ENCODE results near the gene MED12. TPM values are rescaled to one million over a fixed set of nuclear protein-coding genes. Genes with fewer than 3 reads are reported as not detected.
A peak's percentile ranks its signal among the peaks of the same experiment; 100 is the strongest.
"Not testable (repeated sequence)": the region's sequence is repeated elsewhere in the genome, so short reads cannot be mapped to it uniquely, and the experiment has no call there.

MED12 gene
- total RNA-seq, 2 experiments from 2014 or later = 49.0 to 50.2 TPM

DNA sequence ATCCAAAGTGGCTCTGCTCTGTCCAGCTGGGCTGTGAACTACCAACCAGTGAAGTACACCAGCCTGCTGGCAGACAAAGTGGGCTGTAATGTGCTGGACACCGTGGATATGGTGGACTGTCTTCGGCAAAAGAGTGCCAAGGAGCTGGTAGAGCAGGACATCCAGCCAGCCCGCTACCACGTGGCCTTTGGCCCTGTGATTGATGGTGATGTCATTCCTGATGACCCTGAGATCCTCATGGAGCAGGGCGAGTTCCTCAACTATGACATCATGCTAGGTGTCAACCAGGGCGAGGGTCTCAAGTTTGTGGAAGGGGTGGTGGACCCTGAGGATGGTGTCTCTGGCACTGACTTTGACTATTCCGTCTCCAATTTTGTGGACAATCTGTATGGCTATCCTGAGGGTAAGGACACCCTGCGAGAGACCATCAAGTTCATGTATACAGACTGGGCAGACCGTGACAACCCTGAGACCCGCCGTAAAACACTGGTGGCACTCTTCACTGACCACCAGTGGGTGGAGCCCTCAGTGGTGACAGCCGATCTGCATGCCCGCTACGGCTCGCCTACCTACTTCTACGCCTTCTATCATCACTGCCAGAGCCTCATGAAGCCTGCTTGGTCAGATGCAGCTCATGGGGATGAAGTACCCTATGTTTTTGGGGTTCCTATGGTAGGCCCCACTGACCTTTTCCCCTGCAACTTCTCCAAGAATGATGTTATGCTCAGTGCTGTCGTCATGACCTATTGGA, 48.8 kb downstream of the MED12 start:
- H3K4me3 Mint-ChIP-seq = no peak overlapping the region
- H3K4me1 Mint-ChIP-seq (ENCODE audit: low read depth) = peaks cover 6% of the 10 kb centered on the region
- CTCF ChIA-PET = no interaction called here
- POLR2A ChIA-PET = no interaction called here
- H3K36me3 Mint-ChIP-seq (ENCODE audit: low read depth) = peaks cover 4% of the 10 kb centered on the region
- no peaks in the 10 kb centered on the region for H3K27me3 Mint-ChIP-seq (ENCODE audit: low read depth)
- no peaks in the 10 kb centered on the region for H3K9me3 Mint-ChIP-seq (ENCODE audit: insufficient read depth)
- H3K27ac Mint-ChIP-seq = no peak overlapping the region
- ATAC-seq = no peak
- DNase-seq = no peak

DNA sequence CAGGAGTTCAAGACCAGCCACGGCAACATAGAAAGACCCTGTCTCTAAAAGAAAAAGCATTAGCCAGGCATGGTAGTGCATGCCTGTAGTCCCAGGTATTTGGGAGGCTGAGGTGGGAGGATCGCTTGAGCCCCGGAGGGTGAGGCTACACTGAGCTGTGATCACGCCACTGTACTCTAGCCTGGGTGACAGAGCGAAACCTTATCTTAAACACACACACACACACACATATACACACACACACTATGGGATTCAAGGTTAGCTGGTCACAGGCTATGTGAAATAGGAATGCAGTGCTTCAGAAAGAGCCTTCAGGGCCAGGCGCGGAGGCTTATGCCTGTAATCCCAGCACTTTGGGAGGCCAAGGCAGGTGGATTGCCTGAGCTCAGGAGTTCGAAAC, 49.7 kb downstream of the MED12 start:
- ChIA-PET CTCF (no interaction called here), POLR2A (no interaction called here)
- Mint-ChIP-seq H3K4me3 (no peak overlapping the region), H3K27ac (no peak overlapping the region), H3K36me3 (ENCODE audit: low read depth) (peaks cover 8% of the 10 kb centered on the region), H3K27me3 (ENCODE audit: low read depth) (no peaks in the 10 kb centered on the region), H3K4me1 (ENCODE audit: low read depth) (peaks cover 6% of the 10 kb centered on the region), H3K9me3 (ENCODE audit: insufficient read depth) (no peaks in the 10 kb centered on the region)
- ATAC-seq (no peak), DNase-seq (no peak)

DNA sequence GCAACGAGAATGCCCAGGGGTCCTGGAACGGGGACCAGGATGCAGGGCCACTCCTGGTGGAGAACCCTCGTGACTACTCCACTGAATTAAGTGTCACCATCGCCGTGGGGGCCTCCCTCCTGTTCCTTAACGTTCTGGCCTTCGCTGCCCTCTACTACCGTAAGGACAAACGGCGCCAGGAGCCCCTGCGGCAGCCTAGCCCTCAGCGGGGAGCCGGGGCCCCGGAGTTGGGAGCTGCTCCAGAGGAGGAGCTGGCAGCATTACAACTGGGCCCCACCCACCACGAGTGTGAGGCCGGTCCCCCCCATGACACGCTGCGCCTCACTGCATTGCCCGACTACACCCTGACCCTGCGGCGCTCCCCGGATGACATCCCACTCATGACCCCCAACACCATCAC, 51.2 kb downstream of the MED12 start:
- H3K27me3 Mint-ChIP-seq (ENCODE audit: low read depth) = no peaks in the 10 kb centered on the region
- no peak overlapping the region for H3K27ac Mint-ChIP-seq
- no peaks in the 10 kb centered on the region for H3K9me3 Mint-ChIP-seq (ENCODE audit: insufficient read depth)
- H3K36me3 Mint-ChIP-seq (ENCODE audit: low read depth) = peaks cover 17% of the 10 kb centered on the region
- peaks cover 6% of the 10 kb centered on the region for H3K4me1 Mint-ChIP-seq (ENCODE audit: low read depth)
- no peak overlapping the region for H3K4me3 Mint-ChIP-seq
- CTCF ChIA-PET = no interaction called here
- POLR2A ChIA-PET = no interaction called here
- ATAC-seq = no peak
- no peak for DNase-seq

DNA sequence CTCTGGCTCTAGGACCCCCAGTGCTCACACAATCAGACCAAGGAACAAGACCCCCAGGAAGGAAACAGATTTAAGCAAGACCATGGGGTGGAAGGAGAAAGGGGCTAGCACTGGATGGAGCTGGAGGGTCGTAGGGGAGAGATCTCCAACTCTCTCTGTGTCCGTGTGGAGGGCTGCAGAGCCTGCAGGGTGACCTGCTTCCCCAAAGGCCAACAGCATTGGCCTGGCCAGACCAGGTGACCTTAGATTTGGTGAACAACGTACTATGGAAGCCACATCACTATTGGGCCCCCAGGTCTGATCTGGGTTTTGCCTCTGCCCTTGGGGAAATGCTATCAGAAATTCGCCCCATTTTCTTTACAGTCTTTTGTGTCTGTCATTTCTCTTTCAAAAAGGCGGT, 52.3 kb downstream of the MED12 start:
- DNase-seq (no peak), ATAC-seq (no peak)
- peaks cover 6% of the 10 kb centered on the region for H3K4me1 Mint-ChIP-seq (ENCODE audit: low read depth)
- H3K36me3 Mint-ChIP-seq (ENCODE audit: low read depth) = peaks cover 22% of the 10 kb centered on the region
- CTCF ChIA-PET = no interaction called here
- H3K27ac Mint-ChIP-seq = no peak overlapping the region
- no peaks in the 10 kb centered on the region for H3K9me3 Mint-ChIP-seq (ENCODE audit: insufficient read depth)
- H3K27me3 Mint-ChIP-seq (ENCODE audit: low read depth) = no peaks in the 10 kb centered on the region
- no peak overlapping the region for H3K4me3 Mint-ChIP-seq
- POLR2A ChIA-PET = no interaction called here

DNA sequence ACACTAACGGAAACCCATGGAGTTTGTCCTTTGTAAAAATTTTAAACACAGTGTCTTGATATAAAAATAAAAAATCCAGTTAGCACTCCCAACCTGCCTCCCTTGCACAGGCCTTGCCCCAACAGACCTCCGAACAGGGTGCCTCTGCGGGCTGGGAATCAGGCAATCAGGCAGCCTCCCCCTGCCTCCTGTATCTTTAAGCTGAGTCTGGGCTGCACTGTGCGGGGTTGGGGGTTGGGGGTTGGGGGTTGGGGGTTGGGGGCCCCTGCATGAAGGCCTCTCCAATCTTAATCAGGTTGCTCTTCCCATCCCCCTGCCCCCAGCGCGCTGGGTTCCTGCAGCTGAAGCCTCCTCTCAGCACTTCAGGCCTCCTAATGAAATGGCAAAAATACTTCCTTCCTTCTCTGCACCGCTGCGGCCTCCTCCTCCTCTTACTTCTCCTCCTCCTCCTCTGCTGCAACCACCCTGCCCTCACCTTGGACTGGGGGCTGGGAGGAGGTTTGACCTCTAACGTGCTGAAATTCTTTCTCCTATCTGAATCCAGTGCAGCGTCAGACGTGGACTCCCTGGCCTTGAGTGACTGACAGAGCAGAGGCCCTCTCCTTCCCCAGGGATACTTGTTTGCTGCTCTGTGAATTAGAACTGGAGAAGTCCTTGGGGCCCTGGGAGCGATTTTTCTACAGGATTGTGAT, 52.9 kb downstream of the MED12 start:
- DNase-seq = no peak
- Mint-ChIP-seq H3K27ac (no peak overlapping the region), H3K9me3 (ENCODE audit: insufficient read depth) (no peaks in the 10 kb centered on the region), H3K36me3 (ENCODE audit: low read depth) (peaks cover 24% of the 10 kb centered on the region), H3K4me1 (ENCODE audit: low read depth) (peaks cover 6% of the 10 kb centered on the region), H3K27me3 (ENCODE audit: low read depth) (no peaks in the 10 kb centered on the region), H3K4me3 (no peak overlapping the region)
- ChIA-PET POLR2A (interaction anchor here (0.5 kb wide), 1 partner anchor 60 kb away, joined by 3 read pairs; the partner anchor contains the start of gene IL2RG), CTCF (no interaction called here)
- no peak for ATAC-seq

DNA sequence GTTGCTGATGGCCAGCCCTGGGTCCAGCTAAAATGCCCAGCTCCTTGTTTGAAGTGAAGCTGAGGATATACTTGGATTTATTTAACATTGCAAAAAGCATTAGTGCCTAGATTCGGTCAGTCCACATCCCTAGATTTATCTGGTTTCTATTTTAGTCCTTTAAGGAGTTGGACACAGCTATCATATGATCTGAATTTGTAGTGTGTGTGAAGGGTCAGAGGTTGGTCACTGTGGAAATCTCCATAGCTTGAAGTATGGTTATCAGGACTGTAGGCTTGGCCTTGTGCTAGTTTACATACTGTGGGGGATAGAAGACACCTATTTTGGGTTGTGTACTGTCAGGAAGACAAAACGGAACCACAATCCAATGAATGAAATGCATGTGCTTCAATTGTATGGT, 55.0 kb downstream of the MED12 start:
- Mint-ChIP-seq H3K27ac (no peak overlapping the region), H3K27me3 (ENCODE audit: low read depth) (no peaks in the 10 kb centered on the region), H3K9me3 (ENCODE audit: insufficient read depth) (no peaks in the 10 kb centered on the region), H3K4me3 (no peak overlapping the region), H3K4me1 (ENCODE audit: low read depth) (peaks cover 9% of the 10 kb centered on the region), H3K36me3 (ENCODE audit: low read depth) (peaks cover 36% of the 10 kb centered on the region)
- ATAC-seq (no peak), DNase-seq (no peak)
- POLR2A ChIA-PET = interaction anchor here (1.3 kb wide), 1 partner anchor 9 kb away, joined by 5 read pairs; no protein-coding TSS in a partner anchor
- CTCF ChIA-PET = no interaction called here

DNA sequence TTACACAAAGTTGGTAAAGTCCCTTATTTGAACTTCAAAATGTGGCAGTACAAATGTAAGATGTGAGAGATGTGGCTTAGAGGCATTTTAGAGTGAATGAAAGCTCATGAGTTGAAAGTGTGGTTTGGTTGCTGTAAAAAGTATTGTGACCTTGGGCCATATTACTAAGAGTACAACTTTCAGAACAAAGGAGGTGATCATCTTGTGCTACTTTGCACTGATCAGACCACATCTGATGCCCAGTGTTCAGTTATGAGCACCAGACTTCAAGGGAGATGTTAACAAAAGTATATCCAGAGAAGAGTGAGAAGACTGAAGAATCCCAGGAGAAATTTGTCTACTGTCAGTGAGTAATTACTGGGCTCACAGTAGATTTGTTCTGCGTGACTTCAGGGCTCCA, 56.4 kb downstream of the MED12 start:
- peaks cover 13% of the 10 kb centered on the region for H3K4me1 Mint-ChIP-seq (ENCODE audit: low read depth)

DNA sequence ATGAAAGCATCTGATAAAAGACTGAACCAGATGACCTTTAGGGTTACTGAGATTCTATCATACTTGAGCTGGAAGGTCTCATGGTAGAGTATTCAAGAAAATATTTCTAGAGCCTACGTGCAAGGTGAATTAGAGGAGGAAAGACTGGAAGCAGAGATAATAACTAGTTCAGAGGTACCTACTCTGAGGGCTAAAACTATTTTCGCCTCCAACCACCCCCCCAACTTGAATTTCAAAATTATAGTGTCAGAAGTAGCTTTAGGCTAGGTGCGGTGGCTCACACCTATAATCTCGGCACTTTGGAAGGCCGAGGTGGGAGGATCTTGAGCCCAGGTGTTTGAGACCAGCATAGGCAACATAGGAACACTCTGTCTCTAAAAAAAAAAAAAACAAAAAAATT, 57.1 kb downstream of the MED12 start:
- CTCF ChIA-PET = no interaction called here
- no peak overlapping the region for H3K4me3 Mint-ChIP-seq
- ATAC-seq = no peak

More for the DNA sequence above, 56.4 kb downstream of the MED12 start:
- ChIA-PET POLR2A (no interaction called here), CTCF (no interaction called here)
- Mint-ChIP-seq H3K36me3 (ENCODE audit: low read depth) (peaks cover 38% of the 10 kb centered on the region), H3K4me3 (no peak overlapping the region), H3K9me3 (ENCODE audit: insufficient read depth) (no peaks in the 10 kb centered on the region), H3K27me3 (ENCODE audit: low read depth) (no peaks in the 10 kb centered on the region), H3K27ac (no peak overlapping the region)
- ATAC-seq (no peak), DNase-seq (no peak)

DNA sequence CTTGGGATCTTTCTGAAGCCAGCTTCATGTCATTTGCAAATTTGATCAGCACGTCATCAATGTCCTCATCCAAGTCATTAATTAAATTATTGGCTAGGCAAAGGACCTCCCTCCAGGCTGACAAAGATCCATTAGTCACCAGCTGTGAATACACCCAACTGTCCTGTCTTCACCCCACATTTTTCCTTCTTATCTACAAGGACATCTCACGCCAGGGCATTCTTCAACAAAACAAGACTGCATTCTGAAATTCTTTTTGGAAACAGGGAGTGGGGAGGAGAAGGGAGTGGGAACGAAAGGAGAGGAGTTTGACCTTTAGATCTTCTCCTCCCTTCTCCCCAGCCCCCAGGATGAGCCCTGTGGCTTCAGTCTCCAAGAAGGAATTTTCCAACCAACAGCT, 58.9 kb downstream of the MED12 start:
- DNase-seq = no peak
- Mint-ChIP-seq H3K9me3 (ENCODE audit: insufficient read depth) (no peaks in the 10 kb centered on the region), H3K27ac (no peak overlapping the region), H3K4me3 (no peak overlapping the region), H3K27me3 (ENCODE audit: low read depth) (no peaks in the 10 kb centered on the region), H3K36me3 (ENCODE audit: low read depth) (peaks cover 45% of the 10 kb centered on the region), H3K4me1 (ENCODE audit: low read depth) (peaks cover 8% of the 10 kb centered on the region)
- ChIA-PET CTCF (interaction anchor here (1.0 to 1.4 kb wide), 2 partner anchors 59 to 207 kb away, joined by 3 to 5 read pairs; partner anchors contain the start of gene MED12), POLR2A (no interaction called here)
- no peak for ATAC-seq

More for the DNA sequence above, 57.1 kb downstream of the MED12 start:
- H3K36me3 Mint-ChIP-seq (ENCODE audit: low read depth) = peaks cover 43% of the 10 kb centered on the region
- POLR2A ChIA-PET = no interaction called here
- H3K9me3 Mint-ChIP-seq (ENCODE audit: insufficient read depth) = no peaks in the 10 kb centered on the region
- H3K27ac Mint-ChIP-seq = no peak overlapping the region
- H3K27me3 Mint-ChIP-seq (ENCODE audit: low read depth) = no peaks in the 10 kb centered on the region
- H3K4me1 Mint-ChIP-seq (ENCODE audit: low read depth) = peaks cover 13% of the 10 kb centered on the region
- DNase-seq = no peak

DNA sequence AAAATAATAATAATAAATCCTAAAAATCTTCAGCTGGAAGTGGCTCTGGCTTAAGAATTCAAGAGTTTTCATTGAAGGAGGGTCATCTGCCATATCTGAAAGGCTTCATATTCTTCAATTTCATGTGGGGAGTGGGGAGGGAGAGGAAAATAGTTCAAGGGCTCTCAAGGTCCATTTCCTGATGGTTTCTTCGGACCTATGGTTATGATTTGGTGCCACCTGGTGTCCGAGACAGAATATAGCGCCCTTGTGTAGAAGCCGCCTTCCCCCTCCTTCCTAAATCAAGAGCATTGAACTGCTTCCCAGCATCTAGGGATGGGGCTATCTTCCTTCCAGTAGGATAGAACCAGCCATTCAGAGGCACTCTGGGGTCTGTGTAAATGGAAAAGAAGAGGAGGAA, 60.5 kb downstream of the MED12 start:
- ATAC-seq (no peak), DNase-seq (peak; percentile 54)
- ChIA-PET CTCF (interaction anchor here (1.4 to 4.4 kb wide), 6 partner anchors 18 to 209 kb away, joined by 3 to 34 read pairs (median 6); partner anchors contain the start of gene MED12), POLR2A (no interaction called here)
- Mint-ChIP-seq H3K27me3 (ENCODE audit: low read depth) (no peaks in the 10 kb centered on the region), H3K4me1 (ENCODE audit: low read depth) (peaks cover 16% of the 10 kb centered on the region), H3K9me3 (ENCODE audit: insufficient read depth) (no peaks in the 10 kb centered on the region), H3K36me3 (ENCODE audit: low read depth) (peaks cover 39% of the 10 kb centered on the region), H3K4me3 (no peak overlapping the region), H3K27ac (no peak overlapping the region)

DNA sequence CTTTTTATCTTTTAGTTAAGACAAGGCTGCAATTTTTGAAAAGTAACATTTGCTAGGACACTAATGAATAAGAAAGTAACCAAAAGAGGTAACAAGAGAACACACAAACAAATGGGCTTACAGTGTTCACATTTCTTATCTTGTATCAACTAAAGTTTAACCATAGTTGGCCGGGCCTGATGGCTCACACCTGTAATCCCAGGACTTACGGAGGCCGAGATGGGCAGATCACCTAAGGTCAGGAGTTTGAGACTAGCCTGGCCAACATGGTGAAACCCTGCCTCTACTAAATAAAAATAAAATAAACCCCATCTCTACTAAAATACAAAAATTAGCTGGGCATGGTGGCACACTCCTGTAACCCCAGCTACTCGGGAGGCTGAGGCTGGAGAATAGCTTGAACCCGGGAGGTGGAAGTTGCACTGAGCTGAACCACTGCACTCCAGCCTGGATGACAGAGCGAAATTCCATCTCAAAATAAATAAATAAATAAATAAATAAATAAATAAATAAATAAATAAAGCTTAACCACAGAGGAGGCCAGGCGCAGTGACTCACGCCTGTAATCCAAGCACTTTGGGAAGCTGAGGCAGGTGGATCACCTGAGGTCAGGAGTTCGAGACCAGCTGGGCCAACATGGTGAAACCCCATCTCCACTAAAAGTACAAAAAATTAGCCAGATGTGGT, 62.3 kb downstream of the MED12 start:
- H3K4me1 Mint-ChIP-seq (ENCODE audit: low read depth) = peaks cover 22% of the 10 kb centered on the region
- ATAC-seq; H3K27me3 Mint-ChIP-seq (ENCODE audit: low read depth); DNase-seq; H3K4me3 Mint-ChIP-seq; H3K9me3 Mint-ChIP-seq (ENCODE audit: insufficient read depth): not testable (repeated sequence)
- peak overlapping the region; percentile 99 for H3K27ac Mint-ChIP-seq
- peaks cover 29% of the 10 kb centered on the region for H3K36me3 Mint-ChIP-seq (ENCODE audit: low read depth)
- POLR2A ChIA-PET = interaction anchor here (1.7 to 4.2 kb wide), 5 partner anchors 17 to 186 kb away, joined by 6 to 33 read pairs (median 22); partner anchors contain the start of genes IL2RG, MED12, NONO and TAF1
- CTCF ChIA-PET = interaction anchor here (1.1 to 4.4 kb wide), 6 partner anchors 17 to 210 kb away, joined by 4 to 34 read pairs (median 11); partner anchors contain the start of gene NONO

DNA sequence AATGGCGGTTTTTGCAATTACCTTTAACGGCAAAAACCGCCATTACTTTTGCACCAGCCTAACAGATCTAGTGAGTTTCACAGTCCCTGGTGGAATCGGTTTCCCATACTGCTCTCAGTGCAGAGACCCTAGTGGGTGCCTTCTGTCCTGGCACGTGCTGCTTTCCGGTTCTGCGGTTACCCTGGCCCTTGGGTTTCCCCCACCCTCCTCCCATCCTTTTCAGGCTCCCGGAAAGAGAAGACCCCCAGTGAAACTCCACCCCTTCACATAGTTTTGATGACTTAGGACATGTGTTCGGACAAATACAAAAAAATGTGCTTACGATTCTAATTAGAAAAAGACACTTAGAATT, 63.1 kb downstream of the MED12 start:
- no peaks in the 10 kb centered on the region for H3K27me3 Mint-ChIP-seq (ENCODE audit: low read depth)
- peaks cover 22% of the 10 kb centered on the region for H3K4me1 Mint-ChIP-seq (ENCODE audit: low read depth)
- H3K4me3 Mint-ChIP-seq = peak overlapping the region; percentile 84
- H3K36me3 Mint-ChIP-seq (ENCODE audit: low read depth) = peaks cover 27% of the 10 kb centered on the region
- DNase-seq (peak; percentile 66), ATAC-seq (peak; percentile 60)
- ChIA-PET POLR2A (interaction anchor here (1.0 to 4.2 kb wide), 11 partner anchors 8 to 185 kb away, joined by 3 to 33 read pairs (median 6); partner anchors contain the start of genes IL2RG, MED12, NONO and SNX12), CTCF (interaction anchor here (1.7 to 4.4 kb wide), 4 partner anchors 16 to 211 kb away, joined by 10 to 34 read pairs (median 16); partner anchors contain the start of gene NONO)
- no peaks in the 10 kb centered on the region for H3K9me3 Mint-ChIP-seq (ENCODE audit: insufficient read depth)
- peak overlapping the region; percentile 99 for H3K27ac Mint-ChIP-seq

Measured in activated CD8-positive, alpha-beta T cell treated with anti-CD3 and anti-CD28 coated beads, Interleukin-2, amount 10 ng/mL, durations not matched to agents 7 days and 5 days (primary cell).